ENCODE results near the gene GSTM5. TPM values are rescaled to one million over a fixed set of nuclear protein-coding genes. Genes with fewer than 3 reads are reported as not detected.
"Not testable (repeated sequence)": the region's sequence is repeated elsewhere in the genome, so short reads cannot be mapped to it uniquely, and the experiment has no call there.

The GSTM5 gene
- total RNA-seq, 1 donor from 2014 or later: 0.23 TPM

GRCh38 chr1:109704173-109704572, 7.9 kb upstream of the GSTM5 start:
- Mint-ChIP-seq H3K36me3 (ENCODE audit: low read depth) (peaks cover 9% of the 10 kb centered on the region), H3K27me3 (ENCODE audit: low read depth) (no peaks in the 10 kb centered on the region), H3K9me3 (peaks cover 15% of the 10 kb centered on the region), H3K4me1 (no peaks in the 10 kb centered on the region), H3K27ac (ENCODE audit: unreplicated experiment) (no peak overlapping the region), H3K4me3 (no peak overlapping the region)
- TF ChIP-seq CTCF (conservative IDR thresholded peaks at IDR 0.05): no peak
- DNase-seq (ENCODE audit: low read depth, low spot score): no peak

GRCh38 chr1:109705411-109705810, 6.6 kb upstream of the GSTM5 start:
- H3K4me3 Mint-ChIP-seq: no peak overlapping the region
- no peaks in the 10 kb centered on the region for H3K27me3 Mint-ChIP-seq (ENCODE audit: low read depth)
- no peaks in the 10 kb centered on the region for H3K4me1 Mint-ChIP-seq
- peaks cover 18% of the 10 kb centered on the region for H3K9me3 Mint-ChIP-seq
- peaks cover 13% of the 10 kb centered on the region for H3K36me3 Mint-ChIP-seq (ENCODE audit: low read depth)
- H3K27ac Mint-ChIP-seq (ENCODE audit: unreplicated experiment): no peak overlapping the region
- TF ChIP-seq CTCF (conservative IDR thresholded peaks at IDR 0.05): no peak
- no peak for DNase-seq (ENCODE audit: low read depth, low spot score)

GRCh38 chr1:109708949-109709348, 3.1 kb upstream of the GSTM5 start:
- H3K27ac Mint-ChIP-seq (ENCODE audit: unreplicated experiment): not testable (repeated sequence)

GRCh38 chr1:109709822-109710221, 2.2 kb upstream of the GSTM5 start:
- not testable (repeated sequence) for H3K36me3 Mint-ChIP-seq (ENCODE audit: low read depth); DNase-seq (ENCODE audit: low read depth, low spot score); H3K27ac Mint-ChIP-seq (ENCODE audit: unreplicated experiment); H3K4me3 Mint-ChIP-seq; H3K27me3 Mint-ChIP-seq (ENCODE audit: low read depth); H3K4me1 Mint-ChIP-seq
- peaks cover 11% of the 10 kb centered on the region for H3K9me3 Mint-ChIP-seq

More at GRCh38 chr1:109708949-109709348, 3.1 kb upstream of the GSTM5 start:
- H3K36me3 Mint-ChIP-seq (ENCODE audit: low read depth): peaks cover 13% of the 10 kb centered on the region
- H3K27me3 Mint-ChIP-seq (ENCODE audit: low read depth); H3K4me3 Mint-ChIP-seq; DNase-seq (ENCODE audit: low read depth, low spot score); H3K4me1 Mint-ChIP-seq: not testable (repeated sequence)
- H3K9me3 Mint-ChIP-seq: peaks cover 13% of the 10 kb centered on the region

- Mint-ChIP-seq H3K27ac (ENCODE audit: unreplicated experiment) (no peak overlapping the region), H3K27me3 (ENCODE audit: low read depth) (no peaks in the 10 kb centered on the region), H3K9me3 (peaks cover 8% of the 10 kb centered on the region), H3K4me1 (peaks cover 7% of the 10 kb centered on the region), H3K36me3 (ENCODE audit: low read depth) (peaks cover 6% of the 10 kb centered on the region), H3K4me3 (no peak overlapping the region)
- no peak for TF ChIP-seq CTCF (conservative IDR thresholded peaks at IDR 0.05)
- DNase-seq (ENCODE audit: low read depth, low spot score): no peak
Observed at GRCh38 chr1:109712321-109712864, 342 bp downstream of the GSTM5 start.

GRCh38 chr1:109713636-109714035, 1.6 kb downstream of the GSTM5 start:
- Mint-ChIP-seq H3K4me1 (peaks cover 7% of the 10 kb centered on the region), H3K36me3 (ENCODE audit: low read depth) (peaks cover 6% of the 10 kb centered on the region), H3K9me3 (peaks cover 5% of the 10 kb centered on the region), H3K27ac (ENCODE audit: unreplicated experiment) (no peak overlapping the region), H3K27me3 (ENCODE audit: low read depth) (no peaks in the 10 kb centered on the region), H3K4me3 (no peak overlapping the region)
- TF ChIP-seq CTCF (conservative IDR thresholded peaks at IDR 0.05): no peak
- DNase-seq (ENCODE audit: low read depth, low spot score): no peak

All from neural crest cell (in vitro differentiated cells).